HG03060 (cell line): ENCODE results near the gene FRMD4A.

Experiments
- ATAC-seq: cut with Tn5 transposase; IDR thresholded peaks from one replicate; pipeline ENCODE4 v1.9.1; 2021; ENCODE audit warnings: low read depth, moderate number of reproducible peaks; ENCODE audit not compliant: unreplicated experiment

FRMD4A gene

DNA sequence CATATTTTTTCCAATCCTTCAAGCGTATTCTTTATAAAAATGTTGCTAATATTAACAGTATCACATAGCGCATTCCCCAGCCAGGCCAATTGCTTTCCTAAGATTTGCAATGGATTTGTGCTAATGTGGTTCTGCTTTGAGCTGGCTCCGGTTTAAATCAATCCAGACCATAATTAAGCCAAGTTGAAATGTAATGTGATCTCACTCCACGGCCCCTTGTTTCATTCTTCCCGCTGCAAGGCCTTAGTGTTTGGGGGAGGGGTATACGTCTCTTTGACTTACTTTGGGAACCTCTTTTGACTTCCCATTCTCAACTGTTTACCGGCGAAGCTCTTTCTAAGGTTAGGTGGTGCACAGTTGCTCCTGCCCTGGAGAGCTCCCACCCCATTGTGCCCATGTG, 657.6 kb downstream of the FRMD4A start:
- ATAC-seq, result no peak

- no peak for ATAC-seq
These were observed 658.2 kb downstream of the FRMD4A start for GRCh38 chr10:13672548-13672947.

- ATAC-seq, result no peak
These were observed 658.8 kb downstream of the FRMD4A start for GRCh38 chr10:13671904-13672303.

- ATAC-seq, result no peak
These were observed 660.4 kb downstream of the FRMD4A start for GRCh38 chr10:13670311-13670710.

DNA sequence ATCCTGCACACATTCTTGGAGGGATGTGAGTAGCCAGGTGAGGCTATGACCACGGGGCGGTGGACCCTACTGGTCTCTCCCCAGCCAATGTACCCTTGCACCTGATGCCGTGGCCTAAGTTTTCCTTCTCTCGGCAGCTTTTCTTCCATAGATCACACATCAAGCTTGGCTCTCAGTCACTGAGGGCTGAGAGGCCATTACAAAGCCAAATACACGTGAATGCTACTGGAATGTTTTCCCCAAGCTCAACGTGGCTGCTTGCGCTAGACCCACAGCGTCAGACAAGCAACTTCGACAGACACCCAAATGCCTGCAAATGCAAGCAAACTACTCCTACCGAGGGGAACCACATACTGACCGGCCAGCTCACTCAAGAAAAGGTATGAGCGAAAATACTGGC, 660.8 kb downstream of the FRMD4A start:
- no peak for ATAC-seq

- no peak for ATAC-seq
These were observed 661.4 kb downstream of the FRMD4A start for GRCh38 chr10:13669182-13669855.

- ATAC-seq, result no peak
These were observed 662.6 kb downstream of the FRMD4A start for GRCh38 chr10:13668126-13668525.

DNA sequence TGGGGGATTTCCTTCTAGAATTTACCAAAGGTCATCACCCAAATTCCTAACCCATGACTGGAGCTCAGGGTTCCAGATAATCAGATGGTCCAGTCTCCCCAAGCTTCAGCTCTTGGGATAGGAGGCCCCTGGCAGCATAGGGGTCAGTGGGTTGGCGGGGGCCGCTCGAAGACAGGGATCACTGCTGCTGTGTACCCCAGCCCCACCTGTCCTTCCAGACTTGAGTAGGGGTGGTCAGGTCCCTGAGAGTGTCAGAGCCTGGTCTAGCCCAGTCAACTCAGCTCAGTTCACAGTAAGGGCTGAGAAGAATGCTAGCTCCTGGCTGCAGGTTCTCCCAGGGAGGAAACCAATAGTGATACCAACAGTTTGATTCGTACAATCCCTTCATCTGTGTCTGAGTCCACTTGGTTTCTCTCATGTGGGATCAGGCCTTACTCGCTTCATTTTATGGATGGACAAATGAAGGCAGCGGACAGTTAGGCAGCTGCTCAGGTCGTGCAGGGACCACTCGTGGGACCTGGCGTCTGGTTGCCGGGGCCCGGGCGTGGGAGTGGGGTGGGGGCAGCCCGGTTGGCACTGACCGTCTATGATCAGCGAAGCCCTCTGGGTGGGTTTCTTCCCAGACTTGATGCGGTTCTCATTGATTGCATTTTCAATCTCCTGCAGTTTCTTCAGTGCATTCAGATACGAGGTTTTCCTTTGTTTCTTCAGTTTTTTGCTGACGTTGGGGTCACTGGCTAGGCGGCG, 665.0 kb downstream of the FRMD4A start:
- ATAC-seq, result no peak

DNA sequence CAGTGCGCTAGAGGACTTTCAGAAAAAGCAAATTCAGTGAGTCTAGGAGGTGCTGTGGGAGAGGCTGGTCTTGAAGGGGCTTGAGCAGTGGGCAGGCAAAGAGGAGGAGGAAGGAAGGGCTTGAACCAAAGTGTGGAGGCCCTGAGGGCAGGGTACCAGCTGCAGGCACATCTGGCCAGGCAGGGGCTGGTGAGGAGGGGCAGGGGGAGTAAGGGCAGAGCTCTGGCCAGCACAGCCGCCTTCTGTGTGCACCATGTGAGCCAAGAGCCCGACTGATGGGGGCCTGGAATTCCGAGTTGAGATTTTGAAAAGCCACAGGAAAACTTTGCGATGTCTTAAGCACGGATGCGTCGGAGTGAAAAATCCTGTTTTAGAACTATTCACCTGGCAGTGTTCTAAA, 669.5 kb downstream of the FRMD4A start:
- ATAC-seq, result no peak

DNA sequence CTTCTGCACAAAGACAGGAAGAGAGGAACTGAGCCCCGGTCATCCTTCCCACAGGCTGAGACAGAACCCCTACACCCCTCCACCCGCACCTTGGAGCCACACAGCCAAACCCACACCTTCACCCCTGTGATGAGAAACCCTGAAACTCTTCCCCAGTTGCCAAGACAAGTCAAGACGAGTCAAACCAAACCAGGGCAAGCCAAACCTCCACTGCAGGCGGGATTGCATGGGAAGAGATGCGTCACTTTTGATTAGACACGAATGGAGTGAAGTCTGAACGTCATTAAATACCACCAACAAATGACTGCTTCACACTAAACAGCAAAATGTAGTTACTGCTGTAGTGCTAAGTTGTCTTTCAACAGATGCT, 670.2 kb downstream of the FRMD4A start:
- ATAC-seq, result no peak

GRCh38 chr10:13659887-13660550, 670.7 kb downstream of the FRMD4A start:
- ATAC-seq, result no peak

GRCh38 chr10:13658871-13659685, 671.6 kb downstream of the FRMD4A start:
- no peak for ATAC-seq

GRCh38 chr10:13658264-13658663, 672.5 kb downstream of the FRMD4A start:
- no peak for ATAC-seq

GRCh38 chr10:13657101-13657680, 673.5 kb downstream of the FRMD4A start:
- no peak for ATAC-seq

DNA sequence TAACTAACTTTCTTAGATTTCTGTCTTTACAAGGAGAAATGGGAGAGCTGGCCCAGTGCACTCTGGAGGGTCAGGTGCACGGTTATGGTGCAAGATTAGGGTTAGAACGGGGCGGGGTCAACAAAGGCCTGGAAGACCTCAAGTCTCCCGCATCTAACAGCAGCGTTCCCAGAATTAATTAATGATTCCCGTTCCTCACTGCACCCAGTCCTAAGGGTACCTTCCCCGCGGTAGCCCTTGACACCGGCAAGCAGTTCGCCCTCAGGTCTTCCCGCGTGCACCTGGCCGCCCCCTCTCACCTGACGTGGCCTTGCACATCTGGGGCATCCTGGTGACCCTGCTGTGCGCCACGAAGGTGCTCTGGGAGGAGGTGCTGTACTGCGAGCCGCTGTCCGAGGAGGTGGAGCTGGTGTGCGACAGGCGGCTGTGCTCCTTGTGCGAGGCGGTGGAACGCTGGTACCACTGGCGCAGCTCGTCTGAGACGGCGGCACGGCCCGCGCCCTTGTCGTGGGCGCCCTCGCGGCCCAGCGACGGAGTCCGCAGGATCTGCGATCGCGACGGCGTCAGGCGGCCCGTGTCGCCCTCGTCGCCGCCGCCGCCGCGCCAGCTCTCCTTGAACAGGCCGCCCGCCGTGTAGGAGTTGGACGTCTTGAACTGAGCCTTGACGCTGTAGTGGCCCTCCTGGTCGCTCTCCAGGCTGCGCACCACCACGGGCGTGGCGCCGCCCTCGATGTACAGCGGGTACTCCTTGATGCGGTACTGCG, 674.2 kb downstream of the FRMD4A start:
- ATAC-seq, result no peak

- no peak for ATAC-seq
These were observed 675.9 kb downstream of the FRMD4A start for GRCh38 chr10:13654846-13655245.

DNA sequence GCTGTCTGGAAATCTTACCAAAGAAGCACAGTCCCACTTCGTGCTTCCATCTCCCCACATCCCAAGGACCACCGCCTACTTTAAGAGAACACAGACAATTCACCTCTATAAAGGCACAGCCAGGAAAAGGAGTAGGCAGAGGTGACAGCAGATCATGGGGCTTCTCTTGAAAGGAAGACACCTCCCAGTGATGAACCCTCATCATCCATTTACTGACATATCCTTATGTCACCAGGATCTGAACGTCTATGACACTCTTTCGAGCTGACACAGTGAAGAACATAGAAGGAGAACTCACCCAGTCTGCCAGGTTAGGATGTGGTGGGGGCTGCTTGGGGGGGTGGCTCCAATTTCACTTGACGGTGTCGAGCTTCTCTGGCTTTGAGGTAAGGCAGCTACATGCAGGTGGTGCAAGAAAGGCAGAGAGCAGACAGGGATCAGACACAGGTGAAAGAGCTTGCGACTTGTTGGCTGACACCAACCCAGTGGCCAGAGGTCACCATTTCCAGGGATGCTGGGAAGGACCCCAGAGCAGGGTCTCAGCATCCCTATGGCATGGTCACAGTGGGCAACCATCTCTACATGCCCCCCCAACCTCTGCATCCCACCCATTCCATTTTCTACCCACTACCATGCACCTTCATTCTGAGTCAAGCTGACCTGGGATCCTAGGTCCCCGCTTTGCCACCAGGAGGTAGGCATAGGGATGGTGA, 676.5 kb downstream of the FRMD4A start:
- no peak for ATAC-seq

GRCh38 chr10:13652860-13653259, 677.9 kb downstream of the FRMD4A start:
- no peak for ATAC-seq
